ENCODE measurements around the gene WT1. TPM values are rescaled to one million over a fixed set of nuclear protein-coding genes. Genes with fewer than 3 reads are reported as not detected.

The WT1 gene
- total and polyA plus RNA-seq, 11 donors: 1.0 to 16.6 (median 2.2) TPM

DNA sequence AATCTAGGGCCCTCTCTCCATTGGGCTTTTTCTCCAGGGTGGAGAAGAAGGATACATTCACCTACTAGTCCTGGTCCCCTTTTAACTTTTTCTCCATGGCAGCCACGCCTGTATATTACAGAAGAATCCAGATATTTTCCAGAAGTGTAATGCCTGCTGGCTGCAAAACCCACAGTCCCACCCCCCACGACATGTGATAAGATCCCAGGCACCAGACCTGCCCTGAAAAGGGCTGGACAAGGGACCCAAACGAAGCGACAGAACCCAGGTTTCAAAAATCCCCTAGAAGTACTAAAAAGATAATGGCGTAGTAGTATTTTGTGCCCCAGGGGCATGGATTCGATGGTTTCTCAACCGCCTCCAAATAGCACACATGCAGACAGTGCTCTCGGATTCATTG lies 2.8 kb downstream of the WT1 start:
- H3K4me3 ChIP-seq: peak overlapping the region in 11 of 12 donors; percentile 35 to 90 (median 64)
- no peak for TF ChIP-seq POLR2A (IDR thresholded peaks at IDR 0.05)
- TF ChIP-seq, protein P1, sequence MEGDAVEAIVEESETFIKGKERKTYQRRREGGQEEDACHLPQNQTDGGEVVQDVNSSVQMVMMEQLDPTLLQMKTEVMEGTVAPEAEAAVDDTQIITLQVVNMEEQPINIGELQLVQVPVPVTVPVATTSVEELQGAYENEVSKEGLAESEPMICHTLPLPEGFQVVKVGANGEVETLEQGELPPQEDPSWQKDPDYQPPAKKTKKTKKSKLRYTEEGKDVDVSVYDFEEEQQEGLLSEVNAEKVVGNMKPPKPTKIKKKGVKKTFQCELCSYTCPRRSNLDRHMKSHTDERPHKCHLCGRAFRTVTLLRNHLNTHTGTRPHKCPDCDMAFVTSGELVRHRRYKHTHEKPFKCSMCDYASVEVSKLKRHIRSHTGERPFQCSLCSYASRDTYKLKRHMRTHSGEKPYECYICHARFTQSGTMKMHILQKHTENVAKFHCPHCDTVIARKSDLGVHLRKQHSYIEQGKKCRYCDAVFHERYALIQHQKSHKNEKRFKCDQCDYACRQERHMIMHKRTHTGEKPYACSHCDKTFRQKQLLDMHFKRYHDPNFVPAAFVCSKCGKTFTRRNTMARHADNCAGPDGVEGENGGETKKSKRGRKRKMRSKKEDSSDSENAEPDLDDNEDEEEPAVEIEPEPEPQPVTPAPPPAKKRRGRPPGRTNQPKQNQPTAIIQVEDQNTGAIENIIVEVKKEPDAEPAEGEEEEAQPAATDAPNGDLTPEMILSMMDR (IDR thresholded peaks at IDR 0.05): no peak
- DNase-seq (no peak), ATAC-seq (no peak)
- 41 to 63% (median 52%) methylated on average over 8 of the region's 8 CpGs for WGBS, 4 donors
- H3K4me1 ChIP-seq: peaks cover 0 to 55% (median 8%) of the 10 kb centered on the region in 12 donors
- peaks cover 0 to 4% (median 0%) of the 10 kb centered on the region in 9 donors for H3K36me3 ChIP-seq
- H3K9me3 ChIP-seq: no peaks in the 10 kb centered on the region
- intact Hi-C loops (cut with DNase I): loop anchor here in 2 of 10 donors (10.0 kb wide), 1 partner anchor 152 kb away; the partner anchor contains the start of gene EIF3M (in 2 of the 2)
- H3K27ac ChIP-seq: peak overlapping the region in 11 of 12 donors; percentile 82 to 98 (median 88)
- H3K27me3 ChIP-seq: peaks cover 12 to 99% (median 83%) of the 10 kb centered on the region in 9 donors

DNA sequence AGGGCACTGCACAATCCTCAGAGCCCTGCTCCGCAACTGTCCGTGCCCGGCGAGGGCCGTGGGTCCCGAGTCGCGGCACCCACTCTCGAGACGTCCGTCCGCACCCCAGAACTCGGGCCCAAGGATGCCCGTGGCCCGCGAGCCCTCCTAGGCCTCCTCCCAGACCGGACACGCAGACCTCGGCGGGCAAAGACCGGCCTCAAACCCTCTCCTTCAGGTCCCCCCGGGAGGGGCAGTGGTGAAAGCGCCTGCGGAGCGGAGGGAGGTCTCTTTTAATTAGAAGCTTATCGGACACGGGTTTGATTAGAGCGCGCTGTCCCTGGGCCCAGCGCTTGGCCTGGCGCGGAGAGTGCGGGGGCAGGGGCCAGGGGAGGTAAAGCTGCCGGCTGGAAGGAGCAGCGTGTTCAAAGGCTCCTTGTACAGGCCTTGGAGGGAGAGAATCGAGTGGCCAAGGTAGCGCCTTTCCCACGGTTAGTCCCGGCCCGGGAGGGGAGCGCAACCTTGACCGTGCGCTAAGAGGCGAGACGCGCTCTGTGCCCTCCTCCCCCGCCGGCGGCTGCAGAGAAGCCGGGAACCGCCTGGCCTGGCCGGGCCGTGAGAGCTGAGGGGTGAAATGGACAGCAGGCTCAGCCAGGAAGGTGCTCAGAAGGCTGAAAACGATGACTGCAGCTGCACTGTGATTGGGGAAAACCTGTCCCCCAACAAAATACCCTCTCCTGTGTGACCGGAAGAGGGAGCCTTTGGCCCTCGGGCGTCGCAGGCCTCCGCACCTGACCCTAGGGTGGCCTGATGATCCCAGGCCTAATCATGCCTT lies 4.6 kb downstream of the WT1 start:
- ATAC-seq: no peak
- WGBS, 4 donors: 35 to 50% (median 46%) methylated on average over 44 to 59 of the region's 59 CpGs
- Histone ChIP-seq H3K27me3 (peaks cover 22 to 99% (median 82%) of the 10 kb centered on the region in 9 donors), H3K36me3 (peaks cover 0 to 4% (median 0%) of the 10 kb centered on the region in 9 donors), H3K27ac (peak overlapping the region in 9 of 12 donors; percentile 9 to 88 (median 51)), H3K4me1 (peaks cover 0 to 53% (median 13%) of the 10 kb centered on the region in 12 donors), H3K4me3 (peak overlapping the region in 8 of 12 donors; percentile 16 to 39 (median 28)), H3K9me3 (no peaks in the 10 kb centered on the region)
- no peak for DNase-seq
- intact Hi-C loops (cut with DNase I): loop anchor here in 2 of 10 donors (10.0 kb wide), 1 partner anchor 154 kb away; the partner anchor contains the start of gene EIF3M (in 2 of the 2)
- TF ChIP-seq, protein P1 (IDR thresholded peaks at IDR 0.05): peak in 1 of 12 donors; percentile 29
- no peak for TF ChIP-seq POLR2A (IDR thresholded peaks at IDR 0.05)

DNA sequence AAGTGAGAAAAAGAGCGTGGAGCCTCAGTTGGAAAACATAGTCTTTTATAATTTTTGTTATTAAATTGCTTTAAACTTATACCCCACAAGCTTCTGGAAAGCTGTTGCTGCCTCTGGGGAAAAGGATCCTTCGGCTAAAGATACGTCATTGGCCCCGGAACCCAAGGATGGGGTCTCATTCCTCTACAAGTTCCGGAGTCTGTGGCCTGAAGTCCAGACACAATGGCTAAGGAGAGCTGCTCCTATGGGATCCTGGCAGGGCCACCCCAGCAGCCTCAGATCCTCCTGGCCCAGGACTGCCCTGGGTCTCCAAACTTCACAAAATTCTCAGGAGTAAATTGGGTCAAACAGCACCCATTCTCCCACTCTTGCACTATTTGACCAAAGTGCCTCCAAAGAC lies 5.9 kb downstream of the WT1 start:
- ATAC-seq: no peak
- intact Hi-C loops (cut with DNase I): loop anchor here in 1 of 10 donors (5.0 kb wide), 1 partner anchor 42 kb away; no protein-coding TSS in a partner anchor
- peaks cover 15 to 97% (median 75%) of the 10 kb centered on the region in 9 donors for H3K27me3 ChIP-seq

More for the DNA sequence above, 5.9 kb downstream of the WT1 start:
- Histone ChIP-seq H3K4me1 (peaks cover 0 to 42% (median 13%) of the 10 kb centered on the region in 12 donors), H3K4me3 (no peak overlapping the region), H3K27ac (peak overlapping the region in 1 of 12 donors; percentile 83), H3K36me3 (peaks cover 0 to 4% (median 0%) of the 10 kb centered on the region in 9 donors), H3K9me3 (no peaks in the 10 kb centered on the region)
- no peak for DNase-seq
- WGBS, 4 donors: 77 to 84% (median 81%) methylated on average over 5 of the region's 5 CpGs
- TF ChIP-seq, protein P1 (IDR thresholded peaks at IDR 0.05): no peak
- no peak for TF ChIP-seq POLR2A (IDR thresholded peaks at IDR 0.05)

All from heart left ventricle (tissue), 16 donors.